ENCODE measurements around the gene STX2. TPM values are rescaled to one million over a fixed set of nuclear protein-coding genes. Genes with fewer than 3 reads are reported as not detected.

STX2 gene
- total and polyA plus RNA-seq, 4 donors = 11.9 to 28.4 (median 20.9) TPM

- TF ChIP-seq CTCF (IDR thresholded peaks at IDR 0.05; ENCODE audit: control extremely low read depth, extremely low read depth) = no peak
- DNase-seq = no peak
- no peaks in the 10 kb centered on the region for H3K27me3 ChIP-seq (ENCODE audit: control insufficient read depth in 3 of 3, insufficient read depth in 3 of 3, low read length in 2 of 3)
- H3K9ac ChIP-seq (ENCODE audit: insufficient read depth in 1 of 2, low read length in 2 of 2) = no peak overlapping the region
- WGBS, 2 donors = 84 to 89% methylated on average over 20 of the region's 20 CpGs
- no peaks in the 10 kb centered on the region for H3K9me3 ChIP-seq (ENCODE audit: control insufficient read depth in 4 of 4, insufficient read depth in 3 of 4, low read length in 3 of 4)
- no peaks in the 10 kb centered on the region for H3K4me1 ChIP-seq (ENCODE audit: control insufficient read depth in 5 of 5, insufficient read depth in 5 of 5, low read length in 5 of 5)
- ATAC-seq (ENCODE audit: insufficient read depth, low FRiP score) = no peak
- H3K4me3 ChIP-seq = no peak overlapping the region
- H3K36me3 ChIP-seq (ENCODE audit: control insufficient read depth in 4 of 4, insufficient read depth in 4 of 4, low read length in 4 of 4) = peaks cover 5 to 35% (median 17%) of the 10 kb centered on the region in 4 donors
- H3K27ac ChIP-seq (ENCODE audit: low read depth in 1 of 2, low read length in 1 of 2) = no peak overlapping the region
These were observed 46.1 kb downstream of the STX2 start for GRCh38 chr12:130792821-130793553.

DNA sequence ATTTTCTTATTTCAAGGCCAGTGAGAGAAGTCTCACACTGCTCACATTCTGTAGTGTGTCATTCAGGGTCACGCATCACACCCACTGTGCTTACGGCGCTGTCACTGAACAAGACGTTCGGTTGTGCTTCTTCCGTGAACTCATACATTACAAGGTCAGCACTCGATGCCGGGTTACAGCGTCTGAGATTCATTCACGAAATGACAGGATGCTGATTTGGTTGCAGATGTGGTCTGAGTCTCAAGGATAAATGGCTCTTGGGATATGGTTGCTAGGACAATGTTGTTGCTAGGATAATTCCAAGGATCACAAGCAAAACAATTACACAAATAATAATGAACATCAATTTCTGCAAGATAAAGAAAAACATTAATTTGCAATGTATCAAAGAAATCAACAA lies 47.4 kb downstream of the STX2 start:
- no peak for TF ChIP-seq CTCF (IDR thresholded peaks at IDR 0.05; ENCODE audit: control extremely low read depth, extremely low read depth)
- Histone ChIP-seq H3K9ac (ENCODE audit: insufficient read depth in 1 of 2, low read length in 2 of 2) (no peak overlapping the region), H3K4me1 (ENCODE audit: control insufficient read depth in 5 of 5, insufficient read depth in 5 of 5, low read length in 5 of 5) (no peaks in the 10 kb centered on the region), H3K27ac (ENCODE audit: low read depth in 1 of 2, low read length in 1 of 2) (no peak overlapping the region), H3K27me3 (ENCODE audit: control insufficient read depth in 3 of 3, insufficient read depth in 3 of 3, low read length in 2 of 3) (no peaks in the 10 kb centered on the region), H3K9me3 (ENCODE audit: control insufficient read depth in 4 of 4, insufficient read depth in 3 of 4, low read length in 3 of 4) (peaks cover 0 to 4% (median 0%) of the 10 kb centered on the region in 4 donors), H3K4me3 (no peak overlapping the region), H3K36me3 (ENCODE audit: control insufficient read depth in 4 of 4, insufficient read depth in 4 of 4, low read length in 4 of 4) (peaks cover 5 to 26% (median 15%) of the 10 kb centered on the region in 4 donors)
- no peak for DNase-seq
- 92 to 96% methylated on average over 10 of the region's 10 CpGs for WGBS, 2 donors
- no peak for ATAC-seq (ENCODE audit: insufficient read depth, low FRiP score)

DNA sequence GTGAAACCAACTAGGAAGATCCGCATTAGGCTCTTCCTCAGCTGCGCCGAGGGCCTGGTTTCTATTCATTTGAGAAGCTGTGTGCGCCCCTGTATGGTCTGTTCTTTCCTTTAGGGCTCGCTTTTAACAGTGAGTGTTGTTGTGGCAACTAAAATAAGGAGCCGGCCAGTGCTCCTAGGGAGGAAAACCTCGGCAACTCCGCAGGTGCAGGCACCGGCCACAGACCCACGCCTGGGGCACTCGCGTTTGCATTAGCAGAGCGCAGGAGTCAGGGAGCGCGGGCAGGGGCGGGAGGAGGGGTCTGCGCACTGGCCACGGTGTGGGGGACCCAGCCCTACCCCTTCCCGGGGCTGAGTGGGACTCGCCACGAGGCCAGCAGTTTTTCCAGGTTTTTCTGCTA lies 50.5 kb downstream of the STX2 start:
- Histone ChIP-seq H3K4me1 (ENCODE audit: control insufficient read depth in 5 of 5, insufficient read depth in 5 of 5, low read length in 5 of 5) (no peaks in the 10 kb centered on the region), H3K9ac (ENCODE audit: insufficient read depth in 1 of 2, low read length in 2 of 2) (no peak overlapping the region), H3K27me3 (ENCODE audit: control insufficient read depth in 3 of 3, insufficient read depth in 3 of 3, low read length in 2 of 3) (no peaks in the 10 kb centered on the region), H3K36me3 (ENCODE audit: control insufficient read depth in 4 of 4, insufficient read depth in 4 of 4, low read length in 4 of 4) (peaks cover 0 to 21% (median 8%) of the 10 kb centered on the region in 4 donors), H3K9me3 (ENCODE audit: control insufficient read depth in 4 of 4, insufficient read depth in 3 of 4, low read length in 3 of 4) (peaks cover 1 to 8% (median 5%) of the 10 kb centered on the region in 4 donors), H3K4me3 (no peak overlapping the region), H3K27ac (ENCODE audit: low read depth in 1 of 2, low read length in 1 of 2) (no peak overlapping the region)
- no peak for ATAC-seq (ENCODE audit: insufficient read depth, low FRiP score)
- no peak for DNase-seq
- WGBS, 2 donors = 86 to 90% methylated on average over 21 of the region's 21 CpGs
- TF ChIP-seq CTCF (IDR thresholded peaks at IDR 0.05; ENCODE audit: control extremely low read depth, extremely low read depth) = no peak
